ENCODE data around the gene CRB1. TPM values are rescaled to one million over a fixed set of nuclear protein-coding genes. Genes with fewer than 3 reads are reported as not detected.

CRB1 gene
- total RNA-seq, 1 donor from 2014 or later: not detected

DNA sequence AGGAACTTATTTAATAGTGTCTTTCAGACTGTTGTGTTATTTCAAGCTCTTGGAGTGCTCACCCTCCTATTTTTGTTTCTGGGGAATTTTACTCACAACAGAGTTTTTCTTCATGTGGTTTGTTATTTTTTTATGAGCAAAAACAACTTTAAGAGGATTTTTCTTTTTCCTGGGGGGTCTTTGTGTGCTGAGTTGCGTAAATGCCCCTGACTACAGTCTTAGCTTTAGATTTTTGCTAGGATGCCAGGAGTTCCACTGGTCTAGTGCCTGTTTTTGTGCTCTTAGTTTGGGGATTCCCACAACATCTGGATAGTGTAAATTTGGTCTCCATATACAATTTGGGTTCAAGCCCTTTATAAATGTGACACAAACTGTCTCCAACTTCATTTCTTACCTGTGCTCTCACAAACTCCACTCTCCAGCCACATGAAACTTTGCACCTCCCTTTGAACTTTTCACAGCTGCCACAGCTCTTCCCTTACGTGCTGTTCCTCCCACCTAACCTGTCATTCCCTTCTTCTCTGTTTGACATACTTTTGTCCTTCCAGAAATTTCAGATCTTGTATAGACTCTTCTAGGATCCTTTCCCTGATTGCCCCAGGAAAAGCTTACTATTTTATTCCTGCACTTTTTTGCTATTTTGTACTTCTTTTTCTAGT, 180.2 kb downstream of the CRB1 start:
- no peaks in the 10 kb centered on the region for H3K36me3 Mint-ChIP-seq (ENCODE audit: low read depth)

DNA sequence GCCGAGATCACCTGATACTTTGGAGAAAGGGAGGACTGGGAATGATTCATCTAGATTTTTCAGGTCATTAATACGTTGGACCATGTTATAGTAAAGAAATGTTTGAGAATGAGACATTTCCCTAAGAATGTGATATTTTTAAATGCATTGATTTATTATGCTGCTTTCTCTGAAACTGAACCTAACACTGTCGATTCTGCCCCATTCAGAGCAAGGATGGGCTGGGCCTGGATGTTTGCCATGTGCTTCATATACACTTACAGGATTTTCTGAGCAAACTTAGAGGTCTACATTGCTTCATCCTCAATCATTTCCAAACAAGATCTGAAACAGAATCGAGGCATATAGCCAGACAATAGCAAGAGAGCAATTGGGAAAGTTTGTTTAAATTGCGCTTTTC, 183.3 kb downstream of the CRB1 start:
- Mint-ChIP-seq H3K4me3 (no peak overlapping the region), H3K36me3 (ENCODE audit: low read depth) (no peaks in the 10 kb centered on the region), H3K27me3 (peaks cover 4% of the 10 kb centered on the region), H3K4me1 (no peaks in the 10 kb centered on the region), H3K9me3 (no peaks in the 10 kb centered on the region), H3K27ac (no peak overlapping the region)
- no peak for DNase-seq
- intact Hi-C loops (cut with micrococcal nuclease): no loop called here

More for the DNA sequence above, 180.2 kb downstream of the CRB1 start:
- H3K27ac Mint-ChIP-seq: no peak overlapping the region
- H3K4me1 Mint-ChIP-seq: no peaks in the 10 kb centered on the region
- H3K27me3 Mint-ChIP-seq: peaks cover 3% of the 10 kb centered on the region
- no peak for DNase-seq
- no peaks in the 10 kb centered on the region for H3K9me3 Mint-ChIP-seq
- H3K4me3 Mint-ChIP-seq: no peak overlapping the region
- intact Hi-C loops (cut with micrococcal nuclease): no loop called here

DNA sequence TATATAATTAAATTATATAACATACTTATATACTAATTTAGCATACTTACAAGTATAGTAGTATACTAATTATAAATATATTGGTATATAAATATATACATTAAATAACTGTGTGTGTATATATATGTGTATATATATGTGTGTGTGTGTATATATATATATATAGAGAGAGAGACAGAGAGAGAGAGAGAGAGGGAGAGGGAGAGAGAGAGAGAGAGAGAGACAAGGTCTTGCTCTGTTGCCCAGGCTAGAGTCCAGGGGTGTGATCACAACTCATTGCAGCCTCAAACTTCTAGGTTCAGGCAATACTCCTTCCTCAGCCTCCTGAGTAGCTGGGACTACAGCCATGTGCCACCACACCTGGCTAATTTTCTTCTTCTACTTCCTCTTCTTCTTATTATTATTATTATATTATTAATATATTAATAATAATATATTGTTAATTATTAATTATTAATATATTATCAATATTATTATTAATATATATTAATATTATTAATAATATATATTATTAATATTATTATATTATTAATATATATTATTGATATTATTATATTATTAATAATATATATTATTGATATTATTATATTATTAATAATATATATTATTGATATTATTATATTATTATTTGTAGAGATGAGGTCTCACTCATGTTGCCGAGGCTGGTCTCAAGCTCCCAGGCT, 185.5 kb downstream of the CRB1 start:
- no peaks in the 10 kb centered on the region for H3K4me1 Mint-ChIP-seq
- H3K4me3 Mint-ChIP-seq: no peak overlapping the region

DNA sequence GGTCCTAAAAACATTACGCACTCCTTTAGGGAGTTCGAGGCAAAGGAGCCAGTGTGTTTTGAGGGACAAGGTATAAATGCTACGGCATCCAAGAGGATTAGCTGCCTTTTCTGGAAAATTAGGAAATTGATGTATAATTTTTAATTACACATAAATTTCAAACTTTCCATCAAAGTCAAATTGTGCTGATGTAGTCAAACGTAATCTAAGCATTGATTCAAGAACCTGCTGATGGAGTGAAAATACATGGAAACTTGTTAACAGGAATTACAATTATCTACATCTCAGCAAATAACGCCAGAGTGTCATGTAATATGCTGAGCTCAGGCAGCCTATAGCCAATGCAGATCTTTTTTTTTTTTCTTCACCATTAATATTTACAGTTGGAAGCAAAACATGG, 194.5 kb downstream of the CRB1 start:
- no peaks in the 10 kb centered on the region for H3K36me3 Mint-ChIP-seq (ENCODE audit: low read depth)
- no peaks in the 10 kb centered on the region for H3K9me3 Mint-ChIP-seq
- no peak for DNase-seq
- H3K27me3 Mint-ChIP-seq: peaks cover 3% of the 10 kb centered on the region
- intact Hi-C loops (cut with micrococcal nuclease): no loop called here
- H3K4me3 Mint-ChIP-seq: no peak overlapping the region
- no peak overlapping the region for H3K27ac Mint-ChIP-seq
- no peaks in the 10 kb centered on the region for H3K4me1 Mint-ChIP-seq

More for the DNA sequence above, 185.5 kb downstream of the CRB1 start:
- intact Hi-C loops (cut with micrococcal nuclease): no loop called here
- peaks cover 5% of the 10 kb centered on the region for H3K27me3 Mint-ChIP-seq
- no peak for DNase-seq
- H3K27ac Mint-ChIP-seq: no peak overlapping the region
- no peaks in the 10 kb centered on the region for H3K9me3 Mint-ChIP-seq
- no peaks in the 10 kb centered on the region for H3K36me3 Mint-ChIP-seq (ENCODE audit: low read depth)

DNA sequence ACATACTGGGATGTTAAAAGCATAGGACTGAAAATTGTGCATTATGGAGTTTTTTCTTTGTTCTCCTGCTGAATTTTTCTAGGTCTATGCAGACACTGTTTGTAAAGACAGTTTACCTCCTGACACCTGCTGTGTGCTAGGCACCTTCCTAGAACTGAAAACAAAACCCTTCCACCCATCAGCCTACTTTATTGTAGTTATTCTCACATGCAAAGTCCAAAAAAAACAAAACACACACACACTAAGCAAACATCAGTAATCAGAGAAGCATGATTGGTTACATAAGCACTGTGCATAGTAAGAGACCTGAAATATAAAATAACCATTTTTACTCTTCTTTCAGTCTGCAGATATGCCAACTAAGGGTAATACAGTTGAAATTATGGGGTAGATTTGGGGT, 195.1 kb downstream of the CRB1 start:
- Mint-ChIP-seq H3K4me3 (no peak overlapping the region), H3K27me3 (peaks cover 3% of the 10 kb centered on the region), H3K4me1 (no peaks in the 10 kb centered on the region), H3K9me3 (no peaks in the 10 kb centered on the region), H3K36me3 (ENCODE audit: low read depth) (no peaks in the 10 kb centered on the region), H3K27ac (no peak overlapping the region)
- intact Hi-C loops (cut with micrococcal nuclease): no loop called here
- DNase-seq: no peak

DNA sequence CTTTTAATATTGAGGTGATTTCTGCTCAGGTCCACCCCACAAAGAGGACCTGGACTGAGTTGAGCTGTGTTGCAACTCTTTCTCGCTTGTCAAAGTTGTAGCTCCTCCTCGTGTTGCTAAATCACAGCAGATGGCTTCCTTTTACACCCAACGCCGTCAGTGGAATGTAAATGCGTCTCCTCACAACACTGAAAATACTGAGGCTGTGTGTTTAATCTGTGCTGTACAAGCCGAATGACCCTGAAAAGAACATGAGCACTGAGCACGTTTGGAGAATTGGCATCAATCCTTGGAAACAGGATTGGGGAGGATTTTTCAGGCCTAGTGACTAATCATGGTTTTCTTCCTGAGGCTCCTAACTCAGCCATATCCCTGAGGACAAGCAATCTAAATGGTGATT, 196.0 kb downstream of the CRB1 start:
- Mint-ChIP-seq H3K9me3 (no peaks in the 10 kb centered on the region), H3K4me3 (no peak overlapping the region), H3K27me3 (peaks cover 3% of the 10 kb centered on the region), H3K36me3 (ENCODE audit: low read depth) (no peaks in the 10 kb centered on the region), H3K4me1 (no peaks in the 10 kb centered on the region), H3K27ac (no peak overlapping the region)
- DNase-seq: no peak
- intact Hi-C loops (cut with micrococcal nuclease): no loop called here

DNA sequence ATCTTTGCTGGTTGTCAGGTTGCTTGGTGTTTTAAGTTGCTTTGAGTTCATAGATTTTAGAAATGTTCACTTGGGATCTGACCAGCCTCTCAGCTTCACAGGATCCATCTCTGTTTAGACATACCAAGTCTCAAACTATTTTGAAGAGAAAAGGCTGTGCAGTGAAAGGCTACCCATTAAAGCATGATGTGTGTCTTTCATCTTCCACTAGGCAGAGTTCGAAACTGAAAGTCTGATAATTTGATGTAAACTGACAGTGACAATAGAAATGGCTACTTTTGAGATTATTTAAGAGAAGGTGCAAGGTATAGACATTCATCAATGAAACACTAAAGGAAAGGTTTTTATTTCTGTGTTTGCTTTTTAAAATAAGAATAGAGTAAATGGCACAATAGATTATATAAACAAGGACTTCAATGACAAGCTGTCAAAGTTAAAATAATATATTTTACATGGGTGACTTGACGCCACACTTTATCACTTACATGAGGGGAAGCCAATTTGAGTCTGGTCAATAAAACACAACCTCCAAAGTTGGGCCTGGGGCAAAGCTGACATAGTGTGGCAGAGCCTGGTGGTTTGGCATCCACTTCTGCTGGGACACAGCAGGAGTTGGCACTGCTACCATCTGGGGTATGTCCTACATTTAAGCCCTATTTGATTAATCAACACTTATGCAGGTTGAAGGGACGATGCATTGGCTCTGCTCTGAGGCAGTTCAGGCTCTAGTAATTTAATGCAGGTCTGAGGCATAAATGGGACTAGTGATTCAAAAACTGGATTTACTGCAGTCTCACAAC, 197.7 kb downstream of the CRB1 start:
- H3K9me3 Mint-ChIP-seq: no peaks in the 10 kb centered on the region
- H3K27me3 Mint-ChIP-seq: peaks cover 3% of the 10 kb centered on the region
- H3K27ac Mint-ChIP-seq: no peak overlapping the region
- H3K4me3 Mint-ChIP-seq: no peak overlapping the region
- no peak for DNase-seq
- intact Hi-C loops (cut with micrococcal nuclease): no loop called here
- no peaks in the 10 kb centered on the region for H3K36me3 Mint-ChIP-seq (ENCODE audit: low read depth)
- no peaks in the 10 kb centered on the region for H3K4me1 Mint-ChIP-seq

DNA sequence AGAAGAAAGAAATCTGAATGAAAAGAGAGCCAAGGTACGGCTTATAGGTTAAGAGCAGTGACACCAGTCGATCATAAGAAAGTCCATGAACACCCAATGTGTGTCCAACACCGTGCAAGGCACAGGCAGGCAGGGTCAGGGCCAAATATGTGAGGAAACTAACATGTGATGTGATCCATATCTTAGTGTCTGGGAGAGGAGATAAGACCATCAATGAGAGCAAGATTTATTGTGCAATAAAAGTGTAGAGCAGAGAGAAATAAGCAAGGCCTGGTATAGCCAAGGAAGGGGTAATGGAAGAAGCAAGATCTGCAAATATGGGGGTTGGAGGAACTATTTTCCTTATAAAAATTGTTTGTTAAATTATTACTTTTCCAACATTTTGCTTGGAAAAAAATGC, 198.8 kb downstream of the CRB1 start:
- intact Hi-C loops (cut with micrococcal nuclease): no loop called here
- Mint-ChIP-seq H3K4me1 (no peaks in the 10 kb centered on the region), H3K4me3 (no peak overlapping the region), H3K27me3 (peaks cover 3% of the 10 kb centered on the region), H3K9me3 (no peaks in the 10 kb centered on the region), H3K27ac (no peak overlapping the region), H3K36me3 (ENCODE audit: low read depth) (no peaks in the 10 kb centered on the region)
- DNase-seq: no peak

DNA sequence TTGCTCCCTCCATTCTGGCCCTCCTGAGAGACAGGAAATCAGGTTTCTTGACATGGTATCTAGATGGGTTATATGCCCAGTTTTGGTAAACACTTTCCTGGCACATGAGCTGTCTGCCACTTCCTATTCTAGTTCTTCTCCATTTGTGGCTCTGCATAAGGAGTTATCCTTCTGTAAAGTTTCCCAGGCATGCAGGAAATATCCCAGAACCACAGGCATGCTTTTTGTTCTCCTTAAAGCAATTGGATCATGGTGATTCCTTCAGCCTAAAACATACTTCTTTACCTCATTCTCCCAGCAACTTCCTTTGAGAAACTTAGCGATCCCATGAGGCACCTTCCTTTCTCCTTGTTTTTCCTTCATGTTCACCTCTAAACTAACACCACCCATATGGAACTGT, 199.8 kb downstream of the CRB1 start:
- H3K27me3 Mint-ChIP-seq: peaks cover 3% of the 10 kb centered on the region
- no peaks in the 10 kb centered on the region for H3K4me1 Mint-ChIP-seq
- no peak overlapping the region for H3K27ac Mint-ChIP-seq
- no peak for DNase-seq
- H3K36me3 Mint-ChIP-seq (ENCODE audit: low read depth): no peaks in the 10 kb centered on the region
- intact Hi-C loops (cut with micrococcal nuclease): no loop called here
- no peak overlapping the region for H3K4me3 Mint-ChIP-seq
- no peaks in the 10 kb centered on the region for H3K9me3 Mint-ChIP-seq

DNA sequence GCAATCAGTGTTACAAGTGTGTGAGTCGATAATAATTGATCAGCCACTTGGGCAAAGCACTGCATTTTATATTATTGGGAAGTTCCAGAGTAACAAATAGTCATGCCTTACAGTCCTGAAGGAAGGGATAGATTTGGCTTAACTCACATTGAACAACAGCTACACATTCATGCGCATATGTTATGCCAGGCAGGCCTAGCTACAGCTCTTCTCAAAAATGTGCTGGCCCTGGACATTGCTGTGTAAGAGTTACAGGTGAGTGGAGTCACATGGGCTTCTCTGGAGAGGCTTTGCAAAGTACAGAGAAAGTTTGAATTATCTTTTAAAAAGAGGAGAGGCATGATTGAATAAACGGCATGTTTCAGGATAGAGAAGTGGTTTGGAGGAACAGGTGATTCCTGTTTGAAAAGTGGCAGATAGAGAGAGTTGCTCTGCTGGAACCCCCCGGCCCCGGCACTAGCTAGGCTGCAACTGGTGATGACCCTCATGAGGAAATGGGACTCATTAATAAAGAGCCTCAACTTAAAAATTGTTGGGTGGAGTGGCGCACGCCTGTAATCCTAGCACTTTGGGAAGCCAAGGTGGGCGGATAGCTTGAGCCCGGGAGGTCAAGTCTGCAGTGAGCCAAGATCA, 200.6 kb downstream of the CRB1 start:
- intact Hi-C loops (cut with micrococcal nuclease): no loop called here
- H3K27me3 Mint-ChIP-seq: peaks cover 3% of the 10 kb centered on the region
- no peaks in the 10 kb centered on the region for H3K4me1 Mint-ChIP-seq
- no peak overlapping the region for H3K27ac Mint-ChIP-seq
- no peaks in the 10 kb centered on the region for H3K9me3 Mint-ChIP-seq
- H3K4me3 Mint-ChIP-seq: no peak overlapping the region
- no peak for DNase-seq
- no peaks in the 10 kb centered on the region for H3K36me3 Mint-ChIP-seq (ENCODE audit: low read depth)

DNA sequence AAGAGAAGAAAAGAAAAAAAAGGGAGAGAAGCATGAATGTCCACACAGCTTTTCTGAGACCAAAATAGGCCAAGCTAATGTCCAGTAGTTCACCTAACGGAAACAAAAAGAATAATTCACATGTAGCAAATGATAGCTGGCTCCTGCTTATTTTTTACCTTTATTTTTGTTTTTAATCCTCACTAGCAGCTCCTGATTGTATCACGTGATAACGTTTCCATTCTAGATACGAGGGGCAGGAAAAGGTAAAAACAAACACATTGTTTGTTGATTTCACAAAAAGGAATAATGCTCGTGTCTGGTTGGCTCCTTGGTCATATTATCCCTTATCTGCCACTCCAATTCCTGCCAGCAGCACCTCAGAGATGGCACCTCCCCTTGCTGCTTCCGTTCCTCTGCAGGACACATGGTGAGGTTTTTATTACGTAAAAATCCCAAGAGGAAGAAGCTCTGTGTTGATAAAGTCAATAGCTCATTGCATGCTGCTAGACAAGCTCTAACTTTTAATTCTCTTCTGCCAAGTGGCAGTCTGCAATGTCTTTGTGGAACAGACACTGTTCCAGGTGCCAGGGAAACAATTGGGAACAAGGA, 201.7 kb downstream of the CRB1 start:
- DNase-seq: no peak
- Mint-ChIP-seq H3K27ac (no peak overlapping the region), H3K4me3 (no peak overlapping the region), H3K9me3 (no peaks in the 10 kb centered on the region), H3K36me3 (ENCODE audit: low read depth) (no peaks in the 10 kb centered on the region), H3K27me3 (no peaks in the 10 kb centered on the region), H3K4me1 (no peaks in the 10 kb centered on the region)
- intact Hi-C loops (cut with micrococcal nuclease): no loop called here

DNA sequence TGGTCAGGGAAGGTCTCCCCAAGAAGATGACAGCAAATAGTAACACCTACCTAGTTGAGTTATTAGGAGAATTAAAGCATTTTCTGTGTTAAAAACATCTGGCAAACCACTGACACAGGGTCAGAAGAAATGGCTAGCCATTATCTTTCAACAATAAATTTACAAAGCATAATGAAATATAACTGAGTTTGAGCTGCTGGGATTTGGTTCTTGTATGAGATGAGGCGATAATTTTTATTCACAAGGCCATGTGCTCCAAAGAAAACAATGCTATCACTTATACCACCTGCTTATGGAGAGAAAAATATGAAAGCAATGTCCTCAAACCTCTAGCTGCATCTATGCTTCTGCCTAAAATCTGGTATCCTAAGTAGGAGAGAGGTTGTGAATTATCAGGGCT, 202.3 kb downstream of the CRB1 start:
- Mint-ChIP-seq H3K4me1 (no peaks in the 10 kb centered on the region), H3K36me3 (ENCODE audit: low read depth) (no peaks in the 10 kb centered on the region), H3K9me3 (no peaks in the 10 kb centered on the region), H3K4me3 (no peak overlapping the region), H3K27ac (no peak overlapping the region), H3K27me3 (peaks cover 2% of the 10 kb centered on the region)
- intact Hi-C loops (cut with micrococcal nuclease): no loop called here
- no peak for DNase-seq

DNA sequence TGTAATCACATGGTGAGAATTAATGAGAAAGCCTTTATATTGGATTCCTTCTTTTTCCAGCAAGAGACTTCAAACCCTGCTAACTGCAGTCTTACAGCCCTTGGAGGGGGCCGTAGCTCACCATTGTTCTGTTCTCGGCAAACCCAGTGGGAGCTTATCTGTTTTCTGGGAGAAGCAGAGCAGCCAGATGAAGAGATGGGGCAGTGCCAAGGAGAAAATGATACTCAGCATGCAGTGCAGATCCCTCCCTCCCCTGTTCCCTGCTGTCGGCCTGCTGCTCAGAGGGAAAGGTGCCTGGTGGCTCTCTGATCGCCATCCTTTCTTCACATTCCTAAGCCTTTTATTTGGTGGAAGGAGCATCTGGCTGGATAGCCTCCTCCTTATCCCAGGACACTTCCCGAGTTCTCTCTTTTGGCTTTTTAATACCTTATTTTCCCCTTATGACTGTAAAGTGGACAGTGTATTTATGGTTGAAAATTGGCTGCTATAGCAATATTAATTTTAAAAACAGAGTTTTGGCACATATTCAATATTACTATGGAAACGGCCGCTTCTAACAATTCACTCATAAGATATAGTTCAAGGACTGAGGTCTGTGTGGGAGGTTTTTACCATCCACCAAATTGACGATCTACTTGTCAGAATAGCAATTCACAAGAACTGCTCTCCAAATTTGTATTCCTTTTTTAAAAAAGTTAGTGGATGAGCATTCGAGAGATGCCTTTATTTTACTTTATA, 203.4 kb downstream of the CRB1 start:
- Mint-ChIP-seq H3K9me3 (no peaks in the 10 kb centered on the region), H3K27ac (no peak overlapping the region), H3K4me1 (no peaks in the 10 kb centered on the region), H3K36me3 (ENCODE audit: low read depth) (no peaks in the 10 kb centered on the region), H3K27me3 (peaks cover 3% of the 10 kb centered on the region), H3K4me3 (no peak overlapping the region)
- intact Hi-C loops (cut with micrococcal nuclease): no loop called here
- no peak for DNase-seq
